Midbrain (tissue), 1 donor: ENCODE measurements around the gene SMAD6.
"Not testable (repeated sequence)": the region's sequence is repeated elsewhere in the genome, so short reads cannot be mapped to it uniquely, and the experiment has no call there.

Experiments used
- DNase-seq: peaks from one replicate; lab custom pipeline; 2025; lab: John Stamatoyannopoulos, UW

SMAD6 gene

GRCh38 chr15:66742286-66742685, 40.2 kb downstream of the SMAD6 start:
- no peak for DNase-seq

- DNase-seq: no peak
Measured at GRCh38 chr15:66743204-66743603, 41.2 kb downstream of the SMAD6 start.

GRCh38 chr15:66743703-66744536, 41.9 kb downstream of the SMAD6 start:
- no peak for DNase-seq

- DNase-seq: no peak
Measured at GRCh38 chr15:66744610-66745279, 42.7 kb downstream of the SMAD6 start.

- no peak for DNase-seq
Measured at GRCh38 chr15:66745530-66746230, 43.6 kb downstream of the SMAD6 start.

- no peak for DNase-seq
Measured at GRCh38 chr15:66746231-66746605, 44.2 kb downstream of the SMAD6 start.

GRCh38 chr15:66747223-66747622, 45.2 kb downstream of the SMAD6 start:
- no peak for DNase-seq

GRCh38 chr15:66747886-66748707, 46.1 kb downstream of the SMAD6 start:
- DNase-seq: no peak

- no peak for DNase-seq
Measured at GRCh38 chr15:66748708-66749035, 46.6 kb downstream of the SMAD6 start.

GRCh38 chr15:66749841-66750575, 48.0 kb downstream of the SMAD6 start:
- no peak for DNase-seq

- DNase-seq: no peak
Measured at GRCh38 chr15:66750609-66751008, 48.6 kb downstream of the SMAD6 start.

- DNase-seq: no peak
Measured at GRCh38 chr15:66751579-66751978, 49.5 kb downstream of the SMAD6 start.

GRCh38 chr15:66752078-66752477, 50.0 kb downstream of the SMAD6 start:
- DNase-seq: no peak

- DNase-seq: no peak
Measured at GRCh38 chr15:66753687-66754377, 51.8 kb downstream of the SMAD6 start.

GRCh38 chr15:66754789-66755188, 52.8 kb downstream of the SMAD6 start:
- no peak for DNase-seq

- no peak for DNase-seq
Measured at GRCh38 chr15:66755298-66756068, 53.4 kb downstream of the SMAD6 start.

- DNase-seq: no peak
Measured at GRCh38 chr15:66756295-66756694, 54.3 kb downstream of the SMAD6 start.

GRCh38 chr15:66757030-66757429, 55.0 kb downstream of the SMAD6 start:
- no peak for DNase-seq

GRCh38 chr15:66757521-66757920, 55.5 kb downstream of the SMAD6 start:
- DNase-seq: no peak

GRCh38 chr15:66758217-66758616, 56.2 kb downstream of the SMAD6 start:
- not testable (repeated sequence) for DNase-seq
